Pancreas (tissue), 10 donors: Measurements from ENCODE around the gene NCBP2. TPM values are rescaled to one million over a fixed set of nuclear protein-coding genes. Genes with fewer than 3 reads are reported as not detected.

Experiments
- ATAC-seq, 4 donors: fragments of 200-7000 bp; cut with Tn5 transposase; one replicate each; pipeline versions ENCODE4 v1.8.0 to v1.9.1; 2020; ENCODE audit warnings: mild to moderate bottlenecking in 4 of 4, moderate library complexity in 4 of 4
- DNase-seq, 6 donors: peaks; one replicate each; pipeline ENCODE4 v3.0.0-alpha.2; 2020
- FAIRE-seq: peaks from 2 replicates; lab custom pipeline; 2012; peaks lifted over from hg19 to GRCh38; lab: Jason Lieb, UNC
- H3K27ac ChIP-seq, 4 donors: fragments of 200-600 bp; sonication (generic); 1 replicate in 3 of 4; 2 replicates in 1 of 4; pipeline versions ENCODE4 v1.5.0 to v1.8.0; 2020
- H3K27me3 ChIP-seq, 4 donors: fragments of 200-600 bp; one replicate each; pipeline ENCODE4 v1.8.0; 2021
- H3K36me3 ChIP-seq, 3 donors: fragments of 200-600 bp; sonication (generic) in 1 of 3; one replicate each; pipeline versions ENCODE4 v1.5.0 to v1.8.0; 2020 to 2021
- H3K4me1 ChIP-seq, 3 donors: fragments of 200-600 bp; one replicate each; pipeline ENCODE4 v1.8.0; 2021
- H3K4me3 ChIP-seq, 4 donors: fragments of 200-600 bp; sonication (generic) in 2 of 4; one replicate each; pipeline versions ENCODE4 v1.5.0 to v1.8.0; 2020 to 2021
- H3K9me3 ChIP-seq, 4 donors: fragments of 200-600 bp; one replicate each; pipeline ENCODE4 v1.8.0; 2021
- CTCF ChIP-seq, 4 donors: fragments of 200-600 bp; sonication (generic) in 3 of 4; IDR thresholded peaks; one replicate each; pipeline versions ENCODE4 v1.5.0 to v1.8.0; 2021; ENCODE audit warnings: antibody characterized with exemption in 4 of 4
- WGBS, 2 donors: extraction: QIAGEN DNeasy Blood & Tissue Kit; methylation state at CpG; one replicate each; pipeline ENCODE4 v1.1.7; 2013; 5-methylcytosine and 5-hydroxymethylcytosine counted together
- intact Hi-C, 3 donors: fragments of 100-400 bp; cut with DNase I; formaldehyde crosslinking; loops; one replicate each; pipeline versions ENCODE4 v1.11.1 to v1.14.2; 2022
- polyA plus RNA-seq, 2 donors: library from polyadenylated mRNA; stranded (reverse); fragments of 200-250 nt; gene quantifications; one replicate each; pipeline ENCODE4 v1.2.3, GENCODE V29; 2013
- total RNA-seq, 6 donors: library from RNA; stranded (reverse); fragmentation: NEBNext Ultra II Directional in 4 of 6; extraction: Animal tissue kit (Norgen Biotek cat#: 25700) in 4 of 6; gene quantifications; one replicate each; pipeline versions ENCODE4 v1.2.1 to v1.2.4, GENCODE V29; 2021 to 2023
- donor health status: healthy with polysubstance abuse.
- donor health status: DM: no; HTN: no; CAD: no; lungs with moderate emphysema.
- donor health status: DM: no; HTN: no; CAD: no.
- donor health status: control.
- donor health status: control.
- donor health status: Bipolar disorder and iron deficiency.
- donor health status: DM: yes; HTN: yes; CAD: no.
- donor health status: DM: no; HTN: no; CAD: no.
- donor health status: DM: no; HTN: no; CAD: no.
- donor health status: DM: yes; HTN: yes; CAD: no.

NCBP2 gene
- total and polyA plus RNA-seq, 8 donors, result 11.7 to 30.1 (median 19.3) TPM

DNA sequence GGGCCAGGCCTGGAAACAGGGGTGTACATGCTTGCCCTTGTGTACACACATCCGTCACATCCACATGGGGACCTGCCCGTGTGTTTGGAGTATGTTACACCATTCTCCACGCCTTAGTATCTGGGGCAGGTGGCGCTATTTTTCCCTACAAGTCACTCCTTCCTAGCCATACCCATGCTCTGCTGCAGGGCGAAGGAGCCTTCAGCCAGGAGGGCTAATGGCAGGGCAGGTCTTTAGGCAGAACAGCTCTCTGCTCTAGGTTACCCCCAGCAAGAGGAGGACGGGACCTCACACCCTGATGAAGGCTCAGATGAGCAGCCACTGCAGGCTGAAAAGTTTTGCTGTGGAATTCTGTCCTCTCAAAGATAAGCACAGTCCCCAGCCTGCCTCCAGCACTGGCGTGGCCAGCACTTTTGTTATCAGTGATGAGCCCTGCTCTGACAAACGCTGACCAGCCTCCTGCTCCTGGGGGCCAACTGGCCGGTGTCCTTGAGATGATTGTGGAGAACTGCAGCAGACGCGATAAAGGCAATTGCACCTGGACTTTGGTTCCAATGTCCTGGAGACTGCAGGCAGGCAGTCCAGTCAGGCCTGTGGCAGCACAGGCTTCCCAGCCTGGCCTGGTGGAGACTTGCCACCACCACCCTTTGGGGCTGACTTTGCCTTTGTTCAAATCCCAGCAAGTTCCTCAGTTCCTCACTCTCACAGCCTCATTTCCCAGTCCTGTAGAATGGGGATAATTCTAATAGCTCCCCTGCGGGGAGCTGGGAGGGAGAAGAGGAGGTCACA, 46.1 kb upstream of the NCBP2 start:
- Histone ChIP-seq H3K4me3 (no peak overlapping the region), H3K27me3 (no peaks in the 10 kb centered on the region), H3K27ac (no peak overlapping the region), H3K36me3 (no peaks in the 10 kb centered on the region), H3K4me1 (peaks cover 0 to 7% (median 5%) of the 10 kb centered on the region in 3 donors), H3K9me3 (no peaks in the 10 kb centered on the region)
- ATAC-seq (peak; percentile 70 to 89 (median 79)), DNase-seq (peak in 2 of 6 donors; percentile 40 to 59), FAIRE-seq (no peak)
- 25 to 28% methylated on average over 12 of the region's 12 CpGs for WGBS, 2 donors
- TF ChIP-seq CTCF (IDR thresholded peaks at IDR 0.05), result no peak
- intact Hi-C loops, result no loop called here

- 87 to 93% methylated on average over 10 of the region's 10 CpGs for WGBS, 2 donors
- Histone ChIP-seq H3K27ac (no peak overlapping the region), H3K36me3 (no peaks in the 10 kb centered on the region), H3K4me1 (peaks cover 0 to 7% (median 5%) of the 10 kb centered on the region in 3 donors), H3K9me3 (no peaks in the 10 kb centered on the region), H3K27me3 (no peaks in the 10 kb centered on the region), H3K4me3 (no peak overlapping the region)
- FAIRE-seq, result no peak
- no peak for DNase-seq
- intact Hi-C loops, result no loop called here
- no peak for ATAC-seq
- no peak for TF ChIP-seq CTCF (IDR thresholded peaks at IDR 0.05)
Measured at GRCh38 chr3:196987022-196987421, 44.7 kb upstream of the NCBP2 start.

DNA sequence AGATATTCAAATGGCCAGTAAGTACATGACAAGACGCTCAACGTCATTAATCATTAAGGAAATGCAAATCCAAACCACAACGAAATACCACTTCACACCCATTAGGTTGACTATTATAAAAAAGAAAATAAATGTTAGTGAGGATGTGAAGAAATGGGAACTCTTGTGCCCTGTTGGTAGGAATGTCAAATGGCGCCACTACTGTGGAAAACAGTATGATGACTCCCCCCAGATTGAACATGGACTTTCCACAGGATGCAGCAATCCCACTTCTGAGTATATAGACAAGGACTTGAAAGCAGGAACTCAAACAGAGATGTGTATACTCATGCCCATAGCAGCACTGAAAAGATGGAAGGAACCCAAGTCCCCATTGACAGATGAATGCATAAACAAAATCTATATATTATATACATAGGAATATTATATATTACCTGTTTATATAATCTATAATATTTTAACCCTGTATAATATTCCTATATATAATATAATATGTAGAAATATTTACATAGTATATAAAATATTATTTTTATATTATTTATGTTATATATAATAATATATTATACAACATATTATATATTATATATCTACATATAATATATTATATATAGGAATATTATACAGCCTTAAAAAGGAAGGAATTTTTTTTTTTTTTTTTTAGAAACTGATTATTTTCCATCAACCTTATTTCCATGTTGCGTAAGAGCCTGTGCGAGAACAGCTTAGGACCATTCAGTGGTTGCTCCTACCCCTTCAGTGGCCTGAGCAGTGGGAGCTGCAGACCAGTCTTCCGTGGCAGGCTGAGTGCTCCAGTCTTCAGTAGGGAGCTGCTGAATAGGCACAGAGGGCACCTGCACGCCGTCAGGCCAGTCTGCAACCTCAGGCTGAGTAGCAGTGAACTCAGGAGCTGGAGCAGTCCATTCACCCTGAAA, 43.9 kb upstream of the NCBP2 start:
- WGBS, 2 donors, result 90 to 94% methylated on average over 9 of the region's 9 CpGs
- TF ChIP-seq CTCF (IDR thresholded peaks at IDR 0.05), result no peak
- ATAC-seq, result no peak

DNA sequence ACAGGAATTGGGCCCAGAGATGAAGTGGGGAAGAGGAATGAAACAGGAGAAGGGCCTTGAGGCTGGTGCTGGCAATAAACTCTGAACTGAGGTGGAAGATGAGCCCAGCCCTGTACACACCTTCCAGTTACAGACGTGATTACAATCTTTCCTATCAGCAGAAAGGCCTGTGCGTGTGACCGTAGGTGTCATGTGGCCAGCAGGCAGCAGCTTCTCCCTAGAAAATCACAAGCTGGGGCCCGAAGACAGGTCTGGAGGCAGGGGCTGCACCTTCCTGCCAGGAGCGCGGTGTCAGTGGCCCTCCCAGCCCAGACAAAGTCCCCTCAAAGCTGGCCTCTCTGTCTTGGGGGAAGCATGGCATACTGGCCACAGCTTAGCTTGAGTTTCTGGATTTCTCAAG, 43.0 kb upstream of the NCBP2 start:
- intact Hi-C loops, result no loop called here
- H3K27me3 ChIP-seq, result no peaks in the 10 kb centered on the region
- H3K36me3 ChIP-seq, result no peaks in the 10 kb centered on the region
- no peak for TF ChIP-seq CTCF (IDR thresholded peaks at IDR 0.05)
- ATAC-seq, result no peak
- no peaks in the 10 kb centered on the region for H3K9me3 ChIP-seq
- peaks cover 0 to 7% (median 5%) of the 10 kb centered on the region in 3 donors for H3K4me1 ChIP-seq
- 88% methylated on average over 6 of the region's 6 CpGs for WGBS, 2 donors
- no peak overlapping the region for H3K4me3 ChIP-seq
- DNase-seq, result no peak
- FAIRE-seq, result no peak
- H3K27ac ChIP-seq, result no peak overlapping the region

More for the DNA sequence above, 43.9 kb upstream of the NCBP2 start:
- no peaks in the 10 kb centered on the region for H3K36me3 ChIP-seq
- peaks cover 0 to 7% (median 5%) of the 10 kb centered on the region in 3 donors for H3K4me1 ChIP-seq
- H3K9me3 ChIP-seq, result no peaks in the 10 kb centered on the region
- intact Hi-C loops, result no loop called here
- H3K27ac ChIP-seq, result no peak overlapping the region
- H3K4me3 ChIP-seq, result no peak overlapping the region
- DNase-seq (no peak), FAIRE-seq (peak; percentile 67)
- H3K27me3 ChIP-seq, result no peaks in the 10 kb centered on the region
